ENCODE measurements around the gene SLC43A1.

SLC43A1 gene

GRCh38 chr11:57530215-57530595 is 14.7 kb upstream of the SLC43A1 start:
- Histone ChIP-seq H3K4me1 (ENCODE audit: control insufficient read depth in 5 of 5, insufficient read depth in 5 of 5, low read length in 5 of 5) (peaks cover 7 to 22% (median 18%) of the 10 kb centered on the region in 5 donors), H3K4me3 (ENCODE audit: low read depth in 1 of 5, low read length in 5 of 5) (peak overlapping the region; percentile 75 to 98 (median 94)), H3K27me3 (ENCODE audit: control insufficient read depth in 5 of 5, insufficient read depth in 4 of 5, low read length in 5 of 5) (no peaks in the 10 kb centered on the region), H3K27ac (ENCODE audit: low read depth, low read length) (peak overlapping the region; percentile 81), H3K36me3 (ENCODE audit: control insufficient read depth in 5 of 5, insufficient read depth in 5 of 5, low read length in 5 of 5) (peaks cover 0 to 10% (median 4%) of the 10 kb centered on the region in 5 donors), H3K9ac (ENCODE audit: low read length in 5 of 5) (peak overlapping the region; percentile 74 to 95 (median 93)), H3K9me3 (ENCODE audit: control insufficient read depth in 5 of 5, low read length in 5 of 5) (no peaks in the 10 kb centered on the region)

GRCh38 chr11:57529012-57529411 is 13.5 kb upstream of the SLC43A1 start:
- Histone ChIP-seq H3K9ac (ENCODE audit: low read length in 5 of 5) (peak overlapping the region in 1 of 5 donors; percentile 93), H3K27ac (ENCODE audit: low read depth, low read length) (no peak overlapping the region), H3K27me3 (ENCODE audit: control insufficient read depth in 5 of 5, insufficient read depth in 4 of 5, low read length in 5 of 5) (no peaks in the 10 kb centered on the region), H3K4me3 (ENCODE audit: low read depth in 1 of 5, low read length in 5 of 5) (no peak overlapping the region), H3K4me1 (ENCODE audit: control insufficient read depth in 5 of 5, insufficient read depth in 5 of 5, low read length in 5 of 5) (peaks cover 7 to 24% (median 18%) of the 10 kb centered on the region in 5 donors), H3K9me3 (ENCODE audit: control insufficient read depth in 5 of 5, low read length in 5 of 5) (no peaks in the 10 kb centered on the region), H3K36me3 (ENCODE audit: control insufficient read depth in 5 of 5, insufficient read depth in 5 of 5, low read length in 5 of 5) (peaks cover 0 to 10% (median 4%) of the 10 kb centered on the region in 5 donors)

GRCh38 chr11:57527056-57527631 is 11.6 kb upstream of the SLC43A1 start:
- H3K27me3 ChIP-seq (ENCODE audit: control insufficient read depth in 5 of 5, insufficient read depth in 4 of 5, low read length in 5 of 5): no peaks in the 10 kb centered on the region
- no peak overlapping the region for H3K9ac ChIP-seq (ENCODE audit: low read length in 5 of 5)
- no peak overlapping the region for H3K4me3 ChIP-seq (ENCODE audit: low read depth in 1 of 5, low read length in 5 of 5)
- peaks cover 7 to 27% (median 18%) of the 10 kb centered on the region in 5 donors for H3K4me1 ChIP-seq (ENCODE audit: control insufficient read depth in 5 of 5, insufficient read depth in 5 of 5, low read length in 5 of 5)
- H3K9me3 ChIP-seq (ENCODE audit: control insufficient read depth in 5 of 5, low read length in 5 of 5): no peaks in the 10 kb centered on the region
- H3K27ac ChIP-seq (ENCODE audit: low read depth, low read length): no peak overlapping the region
- H3K36me3 ChIP-seq (ENCODE audit: control insufficient read depth in 5 of 5, insufficient read depth in 5 of 5, low read length in 5 of 5): peaks cover 0 to 10% (median 4%) of the 10 kb centered on the region in 5 donors

GRCh38 chr11:57523419-57523818 is 7.9 kb upstream of the SLC43A1 start:
- Histone ChIP-seq H3K4me3 (ENCODE audit: low read depth in 1 of 5, low read length in 5 of 5) (no peak overlapping the region), H3K27ac (ENCODE audit: low read depth, low read length) (no peak overlapping the region), H3K9ac (ENCODE audit: low read length in 5 of 5) (no peak overlapping the region), H3K4me1 (ENCODE audit: control insufficient read depth in 5 of 5, insufficient read depth in 5 of 5, low read length in 5 of 5) (peaks cover 0 to 7% (median 0%) of the 10 kb centered on the region in 5 donors), H3K9me3 (ENCODE audit: control insufficient read depth in 5 of 5, low read length in 5 of 5) (no peaks in the 10 kb centered on the region), H3K36me3 (ENCODE audit: control insufficient read depth in 5 of 5, insufficient read depth in 5 of 5, low read length in 5 of 5) (peaks cover 0 to 6% (median under 1%) of the 10 kb centered on the region in 5 donors), H3K27me3 (ENCODE audit: control insufficient read depth in 5 of 5, insufficient read depth in 4 of 5, low read length in 5 of 5) (no peaks in the 10 kb centered on the region)

GRCh38 chr11:57521116-57521515 is 5.6 kb upstream of the SLC43A1 start:
- no peak overlapping the region for H3K27ac ChIP-seq (ENCODE audit: low read depth, low read length)
- H3K9me3 ChIP-seq (ENCODE audit: control insufficient read depth in 5 of 5, low read length in 5 of 5): no peaks in the 10 kb centered on the region
- peaks cover 0 to 8% (median under 1%) of the 10 kb centered on the region in 5 donors for H3K4me1 ChIP-seq (ENCODE audit: control insufficient read depth in 5 of 5, insufficient read depth in 5 of 5, low read length in 5 of 5)
- no peaks in the 10 kb centered on the region for H3K36me3 ChIP-seq (ENCODE audit: control insufficient read depth in 5 of 5, insufficient read depth in 5 of 5, low read length in 5 of 5)
- no peaks in the 10 kb centered on the region for H3K27me3 ChIP-seq (ENCODE audit: control insufficient read depth in 5 of 5, insufficient read depth in 4 of 5, low read length in 5 of 5)
- H3K4me3 ChIP-seq (ENCODE audit: low read depth in 1 of 5, low read length in 5 of 5): no peak overlapping the region
- H3K9ac ChIP-seq (ENCODE audit: low read length in 5 of 5): no peak overlapping the region

- Histone ChIP-seq H3K4me1 (ENCODE audit: control insufficient read depth in 5 of 5, insufficient read depth in 5 of 5, low read length in 5 of 5) (peaks cover 4 to 29% (median 25%) of the 10 kb centered on the region in 5 donors), H3K4me3 (ENCODE audit: low read depth in 1 of 5, low read length in 5 of 5) (peak overlapping the region; percentile 79 to 92 (median 88)), H3K9ac (ENCODE audit: low read length in 5 of 5) (peak overlapping the region; percentile 43 to 81 (median 74)), H3K27ac (ENCODE audit: low read depth, low read length) (no peak overlapping the region), H3K9me3 (ENCODE audit: control insufficient read depth in 5 of 5, low read length in 5 of 5) (no peaks in the 10 kb centered on the region), H3K27me3 (ENCODE audit: control insufficient read depth in 5 of 5, insufficient read depth in 4 of 5, low read length in 5 of 5) (no peaks in the 10 kb centered on the region), H3K36me3 (ENCODE audit: control insufficient read depth in 5 of 5, insufficient read depth in 5 of 5, low read length in 5 of 5) (peaks cover 0 to 3% (median 0%) of the 10 kb centered on the region in 5 donors)
Observed at GRCh38 chr11:57516061-57516443, 550 bp upstream of the SLC43A1 start.

GRCh38 chr11:57514538-57515331 is 767 bp downstream of the SLC43A1 start:
- H3K4me1 ChIP-seq (ENCODE audit: control insufficient read depth in 5 of 5, insufficient read depth in 5 of 5, low read length in 5 of 5): peaks cover 4 to 29% (median 25%) of the 10 kb centered on the region in 5 donors
- H3K36me3 ChIP-seq (ENCODE audit: control insufficient read depth in 5 of 5, insufficient read depth in 5 of 5, low read length in 5 of 5): peaks cover 0 to 3% (median 0%) of the 10 kb centered on the region in 5 donors
- H3K9me3 ChIP-seq (ENCODE audit: control insufficient read depth in 5 of 5, low read length in 5 of 5): no peaks in the 10 kb centered on the region
- H3K27me3 ChIP-seq (ENCODE audit: control insufficient read depth in 5 of 5, insufficient read depth in 4 of 5, low read length in 5 of 5): no peaks in the 10 kb centered on the region
- H3K9ac ChIP-seq (ENCODE audit: low read length in 5 of 5): peak overlapping the region; percentile 43 to 81 (median 74)
- peak overlapping the region; percentile 88 to 92 (median 90) for H3K4me3 ChIP-seq (ENCODE audit: low read depth in 1 of 5, low read length in 5 of 5)
- no peak overlapping the region for H3K27ac ChIP-seq (ENCODE audit: low read depth, low read length)

- Histone ChIP-seq H3K27me3 (ENCODE audit: control insufficient read depth in 5 of 5, insufficient read depth in 4 of 5, low read length in 5 of 5) (no peaks in the 10 kb centered on the region), H3K4me1 (ENCODE audit: control insufficient read depth in 5 of 5, insufficient read depth in 5 of 5, low read length in 5 of 5) (peaks cover 4 to 29% (median 25%) of the 10 kb centered on the region in 5 donors), H3K9me3 (ENCODE audit: control insufficient read depth in 5 of 5, low read length in 5 of 5) (no peaks in the 10 kb centered on the region), H3K4me3 (ENCODE audit: low read depth in 1 of 5, low read length in 5 of 5) (peak overlapping the region; percentile 77 to 92 (median 88)), H3K9ac (ENCODE audit: low read length in 5 of 5) (peak overlapping the region in 4 of 5 donors; percentile 11 to 81 (median 74)), H3K36me3 (ENCODE audit: control insufficient read depth in 5 of 5, insufficient read depth in 5 of 5, low read length in 5 of 5) (peaks cover 0 to 3% (median 0%) of the 10 kb centered on the region in 5 donors), H3K27ac (ENCODE audit: low read depth, low read length) (no peak overlapping the region)
Observed at GRCh38 chr11:57513911-57514537, 1.5 kb downstream of the SLC43A1 start.

GRCh38 chr11:57513452-57513795 is 2.1 kb downstream of the SLC43A1 start:
- no peaks in the 10 kb centered on the region for H3K9me3 ChIP-seq (ENCODE audit: control insufficient read depth in 5 of 5, low read length in 5 of 5)
- H3K9ac ChIP-seq (ENCODE audit: low read length in 5 of 5): no peak overlapping the region
- H3K27ac ChIP-seq (ENCODE audit: low read depth, low read length): no peak overlapping the region
- H3K4me3 ChIP-seq (ENCODE audit: low read depth in 1 of 5, low read length in 5 of 5): no peak overlapping the region
- peaks cover 0 to 3% (median 0%) of the 10 kb centered on the region in 5 donors for H3K36me3 ChIP-seq (ENCODE audit: control insufficient read depth in 5 of 5, insufficient read depth in 5 of 5, low read length in 5 of 5)
- no peaks in the 10 kb centered on the region for H3K27me3 ChIP-seq (ENCODE audit: control insufficient read depth in 5 of 5, insufficient read depth in 4 of 5, low read length in 5 of 5)
- H3K4me1 ChIP-seq (ENCODE audit: control insufficient read depth in 5 of 5, insufficient read depth in 5 of 5, low read length in 5 of 5): peaks cover 4 to 29% (median 25%) of the 10 kb centered on the region in 5 donors

Measured in subcutaneous abdominal adipose tissue (tissue), 5 donors.